HepG2 (cell line): ENCODE data around the gene SECTM1. TPM values are rescaled to one million over a fixed set of nuclear protein-coding genes. Genes with fewer than 3 reads are reported as not detected.

Experiments
- AGO2 ChIP-seq: fragments of 200-400 bp; formaldehyde crosslinking; optimal IDR thresholded peaks from 2 replicates; pipeline ENCODE3; 2017; ENCODE audit warnings: mild to moderate bottlenecking, low read depth, low read length, moderate library complexity
- BCLAF1 ChIP-seq: fragments of 450-650 bp; IDR thresholded peaks from 2 replicates; pipeline ENCODE4 v1.6.1; 2017; ENCODE audit warnings: mild to moderate bottlenecking
- CHD2 ChIP-seq: IDR thresholded peaks from 2 replicates; pipeline ENCODE4 v1.6.1; 2011; ENCODE audit warnings: low read depth, low read length, improper control_type of control experiment
- EZH2 ChIP-seq: conservative IDR thresholded peaks from 2 replicates; pipeline ENCODE4 v1.6.1; 2012; ENCODE audit warnings: mild to moderate bottlenecking, low read depth, low read length, moderate library complexity
- FOXO1 ChIP-seq: sonication (generic); formaldehyde crosslinking; IDR thresholded peaks from 2 replicates; pipeline ENCODE4 v1.4.0; 2020; ENCODE audit warnings: missing genetic modification reagents
- GABPA ChIP-seq, 2 experiments: IDR thresholded peaks; 2 replicates each; pipeline ENCODE4 v1.6.1; 2011 to 2016; ENCODE audit warnings: low read depth in 2 of 2, low read length in 1 of 2, missing biosample characterization in 1 of 2, missing genetic modification characterization in 1 of 2
- SP4 ChIP-seq: sonication (generic); formaldehyde crosslinking; IDR thresholded peaks from 2 replicates; pipeline ENCODE4 v1.8.1; 2023; ENCODE audit warnings: mild to moderate bottlenecking, missing genetic modification reagents
- ZEB1 ChIP-seq: IDR thresholded peaks from 2 replicates; pipeline ENCODE4 v1.6.1; 2012; ENCODE audit warnings: mild to moderate bottlenecking, low read depth, inconsistent platforms; ENCODE audit not compliant: insufficient replicate concordance
- ZNF646 ChIP-seq: sonication (generic); formaldehyde crosslinking; IDR thresholded peaks from 2 replicates; pipeline ENCODE4 v1.9.0; 2021; ENCODE audit warnings: mild to moderate bottlenecking, missing genetic modification reagents
- polyA plus RNA-seq, 8 experiments: library from polyadenylated mRNA; depleted of rRNA in 3 of 8; stranded (reverse) in 7 of 8; unstranded in 1 of 8; fragments of >200 nt; fragmentation: Illumina TruSeq in 4 of 8; extraction: Trizol in 4 of 8; gene quantifications; 2 replicates each; pipeline versions ENCODE4 v1.2.1 to v1.2.3, GENCODE V29; 2011 to 2016; ENCODE audit warnings: low read depth in 4 of 8, missing spikeins in 1 of 8, mixed read lengths in 1 of 8; ENCODE audit not compliant: insufficient read depth in 1 of 8
- total RNA-seq, 5 experiments: library from RNA; depleted of rRNA; stranded (reverse); fragments of >200 nt; fragmentation: Illumina TruSeq; extraction: Trizol; gene quantifications; 2 replicates each; pipeline ENCODE4 v1.2.3, GENCODE V29; 2016; ENCODE audit warnings: low read depth in 1 of 5
- TF ChIP-seq, protein P1 (sequence below): sonication (generic); formaldehyde crosslinking; IDR thresholded peaks from 2 replicates; pipeline ENCODE4 v1.4.0; 2020; ENCODE audit warnings: mild to moderate bottlenecking, missing genetic modification reagents

SECTM1 gene
- total and polyA plus RNA-seq, 2 of the 13 experiments (the other 11 are each of a cell fraction or from before 2014, with no cell fraction given), result 3.5 to 5.3 TPM

GRCh38 chr17:82328141-82328993, 5.2 kb downstream of the SECTM1 start (continued):
- TF ChIP-seq ZNF646 (CRISPR knock-in tag) (peak; percentile 62; the same call in 1 of the 2 replicates), ZEB1 (peak; percentile 98), FOXO1 (CRISPR knock-in tag) (peak; percentile 99), CHD2 (no peak), GABPA (IDR thresholded peaks at IDR 0.05; ENCODE audit: low read depth, low read length) (no peak), GABPA (CRISPR knock-in tag; IDR thresholded peaks at IDR 0.05; ENCODE audit: low read depth) (peak; percentile 38; the same call in 1 of the 2 replicates), SP4 (CRISPR knock-in tag) (peak; percentile 83; the same call in 1 of the 2 replicates), AGO2 (peak; percentile 50), EZH2 (no peak), BCLAF1 (no peak)
- TF ChIP-seq, protein P1, sequence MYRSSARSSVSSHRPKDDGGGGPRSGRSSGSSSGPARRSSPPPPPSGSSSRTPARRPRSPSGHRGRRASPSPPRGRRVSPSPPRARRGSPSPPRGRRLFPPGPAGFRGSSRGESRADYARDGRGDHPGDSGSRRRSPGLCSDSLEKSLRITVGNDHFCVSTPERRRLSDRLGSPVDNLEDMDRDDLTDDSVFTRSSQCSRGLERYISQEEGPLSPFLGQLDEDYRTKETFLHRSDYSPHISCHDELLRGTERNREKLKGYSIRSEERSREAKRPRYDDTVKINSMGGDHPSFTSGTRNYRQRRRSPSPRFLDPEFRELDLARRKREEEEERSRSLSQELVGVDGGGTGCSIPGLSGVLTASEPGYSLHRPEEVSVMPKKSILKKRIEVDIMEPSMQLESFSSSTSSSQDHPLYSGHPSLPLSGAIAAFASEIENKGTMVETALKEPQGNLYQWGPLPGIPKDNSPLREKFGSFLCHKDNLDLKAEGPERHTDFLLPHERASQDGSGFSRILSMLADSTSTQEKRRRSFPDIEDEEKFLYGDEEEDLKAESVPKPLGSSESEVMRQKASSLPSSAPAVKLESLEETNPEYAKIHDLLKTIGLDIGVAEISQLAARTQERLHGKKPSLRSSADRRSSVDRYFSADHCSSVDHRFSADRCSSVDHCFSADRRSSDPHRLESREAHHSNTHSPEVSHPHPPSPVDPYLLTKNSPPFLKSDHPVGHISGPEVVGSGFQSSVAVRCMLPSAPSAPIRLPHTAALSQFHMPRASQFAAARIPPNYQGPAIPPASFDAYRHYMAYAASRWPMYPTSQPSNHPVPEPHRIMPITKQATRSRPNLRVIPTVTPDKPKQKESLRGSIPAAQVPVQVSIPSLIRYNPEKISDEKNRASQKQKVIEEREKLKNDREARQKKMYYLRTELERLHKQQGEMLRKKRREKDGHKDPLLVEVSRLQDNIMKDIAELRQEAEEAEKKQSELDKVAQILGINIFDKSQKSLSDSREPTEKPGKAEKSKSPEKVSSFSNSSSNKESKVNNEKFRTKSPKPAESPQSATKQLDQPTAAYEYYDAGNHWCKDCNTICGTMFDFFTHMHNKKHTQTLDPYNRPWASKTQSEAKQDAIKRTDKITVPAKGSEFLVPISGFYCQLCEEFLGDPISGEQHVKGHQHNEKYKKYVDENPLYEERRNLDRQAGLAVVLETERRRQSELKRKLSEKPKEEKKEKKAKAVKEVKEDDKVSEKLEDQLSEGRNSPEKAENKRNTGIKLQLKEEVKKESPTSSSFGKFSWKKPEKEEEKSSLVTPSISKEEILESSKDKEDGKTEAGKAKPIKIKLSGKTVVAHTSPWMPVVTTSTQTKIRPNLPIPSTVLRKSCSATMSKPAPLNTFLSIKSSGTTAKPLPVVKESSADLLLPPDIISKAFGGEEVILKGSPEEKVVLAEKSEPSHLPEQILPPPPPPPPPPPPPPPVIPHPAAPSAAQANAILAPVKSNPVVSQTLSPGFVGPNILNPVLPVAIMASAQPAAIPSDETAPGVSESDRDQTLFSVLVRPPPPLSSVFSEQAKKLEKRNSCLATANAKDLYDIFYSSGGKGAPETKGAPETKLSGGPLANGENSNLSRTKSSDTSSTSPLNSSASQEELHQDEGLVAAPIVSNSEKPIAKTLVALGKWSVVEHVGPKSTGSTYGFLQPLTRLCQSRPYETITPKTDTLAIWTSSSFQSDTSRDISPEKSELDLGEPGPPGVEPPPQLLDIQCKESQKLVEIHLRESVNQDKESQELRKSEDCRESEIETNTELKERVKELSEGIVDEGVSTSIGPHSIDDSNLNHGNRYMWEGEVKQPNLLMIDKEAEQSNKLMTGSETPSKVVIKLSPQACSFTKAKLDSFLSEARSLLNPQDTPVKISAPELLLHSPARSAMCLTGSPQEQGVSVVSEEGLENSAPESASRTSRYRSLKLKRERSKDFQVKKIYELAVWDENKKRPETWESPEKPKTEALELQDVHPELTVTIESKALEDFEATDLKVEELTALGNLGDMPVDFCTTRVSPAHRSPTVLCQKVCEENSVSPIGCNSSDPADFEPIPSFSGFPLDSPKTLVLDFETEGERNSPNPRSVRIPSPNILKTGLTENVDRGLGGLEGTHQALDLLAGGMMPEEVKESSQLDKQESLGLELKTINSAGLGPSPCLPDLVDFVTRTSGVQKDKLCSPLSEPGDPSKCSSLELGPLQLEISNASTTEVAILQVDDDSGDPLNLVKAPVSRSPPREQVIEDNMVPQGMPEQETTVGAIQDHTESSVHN (CRISPR knock-in tag), result peak; percentile 25; the same call in 1 of the 2 replicates
